Stimulated activated CD8-positive, alpha-beta memory T cell treated with anti-CD3 and anti-CD28 coated beads, Interleukin-12 subunit alpha, Interleukin-12 subunit beta, amount 100 ng/mL, for 24 hours (primary cell): ENCODE data around the gene IFITM5.

Source experiments
- DNase-seq: peaks from one replicate; pipeline ENCODE4 v3.0.0-alpha.2; 2020; ENCODE audit errors: extremely low read depth

The IFITM5 gene

GRCh38 chr11:266676-267439 is 32.5 kb downstream of the IFITM5 start:
- DNase-seq, result no peak

GRCh38 chr11:261624-262023 is 37.7 kb downstream of the IFITM5 start:
- no peak for DNase-seq

GRCh38 chr11:259413-259812 is 39.9 kb downstream of the IFITM5 start:
- no peak for DNase-seq

GRCh38 chr11:257766-258493 is 41.4 kb downstream of the IFITM5 start:
- no peak for DNase-seq

GRCh38 chr11:256952-257737 is 42.2 kb downstream of the IFITM5 start:
- no peak for DNase-seq

- DNase-seq, result no peak
These were observed 43.5 kb downstream of the IFITM5 start for GRCh38 chr11:255816-256215.

- no peak for DNase-seq
These were observed 44.1 kb downstream of the IFITM5 start for GRCh38 chr11:255176-255575.

- DNase-seq, result no peak
These were observed 45.4 kb downstream of the IFITM5 start for GRCh38 chr11:253886-254270.

- DNase-seq, result no peak
These were observed 46.0 kb downstream of the IFITM5 start for GRCh38 chr11:253160-253885.

GRCh38 chr11:252666-253065 is 46.7 kb downstream of the IFITM5 start:
- no peak for DNase-seq

- DNase-seq, result no peak
These were observed 47.8 kb downstream of the IFITM5 start for GRCh38 chr11:251550-251949.

- no peak for DNase-seq
These were observed 48.5 kb downstream of the IFITM5 start for GRCh38 chr11:250740-251299.

GRCh38 chr11:250274-250673 is 49.1 kb downstream of the IFITM5 start:
- DNase-seq, result no peak

GRCh38 chr11:249062-249461 is 50.3 kb downstream of the IFITM5 start:
- DNase-seq, result no peak
